HepG2 (cell line): ENCODE data around the gene MFAP4. TPM values are rescaled to one million over a fixed set of nuclear protein-coding genes. Genes with fewer than 3 reads are reported as not detected.

Source experiments
- FOSL2 ChIP-seq: sonication (generic); formaldehyde crosslinking; IDR thresholded peaks from 2 replicates; pipeline ENCODE4 v1.4.0; 2020; ENCODE audit warnings: missing genetic modification reagents
- GTF2F1 ChIP-seq: fragments of 150-350 bp; IDR thresholded peaks from 2 replicates; pipeline ENCODE4 v1.6.1; 2014; ENCODE audit warnings: low read length
- HIC2 ChIP-seq: sonication (generic); formaldehyde crosslinking; IDR thresholded peaks from 2 replicates; pipeline ENCODE4 v1.9.0; 2022; ENCODE audit warnings: low read depth, missing genetic modification reagents
- HIVEP1 ChIP-seq: sonication (generic); formaldehyde crosslinking; IDR thresholded peaks from 2 replicates; pipeline ENCODE4 v1.4.0; 2020; ENCODE audit warnings: mild to moderate bottlenecking, missing genetic modification reagents
- MED1 ChIP-seq: sonication (generic); formaldehyde crosslinking; IDR thresholded peaks from 2 replicates; pipeline ENCODE4 v1.4.0; 2020; ENCODE audit warnings: missing genetic modification reagents
- MTF2 ChIP-seq: sonication (generic); formaldehyde crosslinking; IDR thresholded peaks from 2 replicates; pipeline ENCODE4 v1.5.0; 2020; ENCODE audit warnings: missing genetic modification reagents, borderline replicate concordance
- NFE2L2 ChIP-seq: fragments of 150-350 bp; IDR thresholded peaks from 2 replicates; pipeline ENCODE4 v1.6.1; 2014; ENCODE audit warnings: low read length
- PHF21A ChIP-seq: sonication (generic); formaldehyde crosslinking; IDR thresholded peaks from 2 replicates; pipeline ENCODE4 v1.5.0; 2020; ENCODE audit warnings: mild to moderate bottlenecking, missing genetic modification reagents
- POLR2G ChIP-seq: fragments of 200-400 bp; formaldehyde crosslinking; IDR thresholded peaks from 2 replicates; pipeline ENCODE4 v1.6.1; 2018; ENCODE audit warnings: mild to moderate bottlenecking, low read depth, low read length, moderate library complexity
- SAP130 ChIP-seq: IDR thresholded peaks from 2 replicates; pipeline ENCODE4 v1.6.1; 2016; ENCODE audit warnings: low read depth
- SP5 ChIP-seq: IDR thresholded peaks from 2 replicates; pipeline ENCODE4 v1.6.1; 2016; ENCODE audit warnings: low read depth, borderline replicate concordance
- TCF12 ChIP-seq, 2 experiments: fragments of 450-650 bp in 1 of 2; sonication (generic) in 1 of 2; formaldehyde crosslinking in 1 of 2; IDR thresholded peaks; 2 replicates each; pipeline versions ENCODE4 v1.6.1 to v1.8.0; 2017 to 2022; ENCODE audit warnings: antibody characterized with exemption in 1 of 2, mild to moderate bottlenecking in 1 of 2, missing genetic modification reagents in 1 of 2, moderate library complexity in 1 of 2
- ZGPAT ChIP-seq: IDR thresholded peaks from 2 replicates; pipeline ENCODE4 v1.6.1; 2016; ENCODE audit warnings: mild to moderate bottlenecking
- ZNF142 ChIP-seq: sonication (generic); formaldehyde crosslinking; IDR thresholded peaks from 2 replicates; pipeline ENCODE4 v1.4.0; 2020; ENCODE audit warnings: missing genetic modification reagents
- ZNF263 ChIP-seq: sonication (generic); formaldehyde crosslinking; IDR thresholded peaks from 2 replicates; pipeline ENCODE4 v1.4.0; 2020; ENCODE audit warnings: missing genetic modification reagents
- ZNF776 ChIP-seq: sonication (generic); formaldehyde crosslinking; IDR thresholded peaks from 2 replicates; pipeline ENCODE4 v1.4.0; 2020; ENCODE audit warnings: mild to moderate bottlenecking, missing genetic modification reagents
- polyA plus RNA-seq, 8 experiments: library from polyadenylated mRNA; depleted of rRNA in 3 of 8; stranded (reverse) in 7 of 8; unstranded in 1 of 8; fragments of >200 nt; fragmentation: Illumina TruSeq in 4 of 8; extraction: Trizol in 4 of 8; gene quantifications; 2 replicates each; pipeline versions ENCODE4 v1.2.1 to v1.2.3, GENCODE V29; 2011 to 2016; ENCODE audit warnings: low read depth in 4 of 8, missing spikeins in 1 of 8, mixed read lengths in 1 of 8; ENCODE audit not compliant: insufficient read depth in 1 of 8
- total RNA-seq, 5 experiments: library from RNA; depleted of rRNA; stranded (reverse); fragments of >200 nt; fragmentation: Illumina TruSeq; extraction: Trizol; gene quantifications; 2 replicates each; pipeline ENCODE4 v1.2.3, GENCODE V29; 2016; ENCODE audit warnings: low read depth in 1 of 5

MFAP4 gene
- total and polyA plus RNA-seq, 2 of the 13 experiments (the other 11 are each of a cell fraction or from before 2014, with no cell fraction given) = 0.08 TPM; not detected in 1

- TF ChIP-seq HIC2 (0 out of 2 replicates have a peak, but pooled peaks have one; percentile 38), ZNF776 (CRISPR knock-in tag) (no peak), MED1 (CRISPR knock-in tag) (peak; percentile 31; the same call in 1 of the 2 replicates), NFE2L2 (peak; percentile 92), FOSL2 (CRISPR knock-in tag) (peak; percentile 74), ZGPAT (CRISPR knock-in tag) (0 out of 2 replicates have a peak, but pooled peaks have one; percentile 24), GTF2F1 (no peak), PHF21A (CRISPR knock-in tag) (peak; percentile 29; the same call in 1 of the 2 replicates), POLR2G (peak; percentile 47; the same call in 1 of the 2 replicates), HIVEP1 (CRISPR knock-in tag) (no peak), ZNF142 (0 out of 2 replicates have a peak, but pooled peaks have one; percentile 49), ZNF263 (CRISPR knock-in tag) (0 out of 2 replicates have a peak, but pooled peaks have one; percentile 28), SP5 (CRISPR knock-in tag) (0 out of 2 replicates have a peak, but pooled peaks have one; percentile 44), TCF12 (IDR thresholded peaks at IDR 0.05) (no peak), TCF12 (CRISPR knock-in tag; IDR thresholded peaks at IDR 0.05) (no peak), SAP130 (0 out of 2 replicates have a peak, but pooled peaks have one; percentile 32), MTF2 (CRISPR knock-in tag) (no peak)
Observed at GRCh38 chr17:19346351-19347255, 40.4 kb downstream of the MFAP4 start (continued).
